HFFc6 (cell line): ENCODE data around the gene SRMS. TPM values are rescaled to one million over a fixed set of nuclear protein-coding genes. Genes with fewer than 3 reads are reported as not detected.

Experiments used
- DNase-seq: peaks from one replicate; pipeline ENCODE4 v3.0.0-alpha.2; 2018
- H3K27ac Mint-ChIP-seq: 2 replicates; pipeline ENCODE4 v1.8.0; 2020; ENCODE audit warnings: mild to moderate bottlenecking, mixed read lengths
- H3K27me3 Mint-ChIP-seq: 2 replicates; pipeline ENCODE4 v1.8.0; 2021; ENCODE audit warnings: mild to moderate bottlenecking, moderate library complexity, mixed read lengths; ENCODE audit not compliant: insufficient read depth
- H3K36me3 Mint-ChIP-seq: 2 replicates; pipeline ENCODE4 v1.8.0; 2021; ENCODE audit warnings: low read depth, mixed read lengths
- H3K4me1 Mint-ChIP-seq: 2 replicates; pipeline ENCODE4 v1.8.0; 2020; ENCODE audit warnings: low read depth, mixed read lengths
- H3K4me3 Mint-ChIP-seq: 2 replicates; pipeline ENCODE4 v1.8.0; 2020; ENCODE audit warnings: mild to moderate bottlenecking, moderate library complexity, mixed read lengths
- H3K9me3 Mint-ChIP-seq: 2 replicates; pipeline ENCODE4 v1.8.0; 2020; ENCODE audit warnings: mild to moderate bottlenecking, mixed read lengths
- total RNA-seq, 6 experiments: library from RNA; stranded (reverse); fragmentation: NEBNext Ultra II Directional; extraction: Animal tissue kit (Norgen Biotek cat#: 25700); gene quantifications; 2 replicates in 1 of 6; 3 replicates in 5 of 6; pipeline ENCODE4 v1.2.3, GENCODE V29; 2021
- TF ChIP-seq, protein P1 (sequence below): fragments of 200-600 bp; sonication (generic); IDR thresholded peaks from 2 replicates; pipeline ENCODE4 v1.5.0; 2021; ENCODE audit warnings: antibody characterized with exemption, mild to moderate bottlenecking

Gene SRMS
- total RNA-seq, 6 experiments from 2014 or later: not detected

DNA sequence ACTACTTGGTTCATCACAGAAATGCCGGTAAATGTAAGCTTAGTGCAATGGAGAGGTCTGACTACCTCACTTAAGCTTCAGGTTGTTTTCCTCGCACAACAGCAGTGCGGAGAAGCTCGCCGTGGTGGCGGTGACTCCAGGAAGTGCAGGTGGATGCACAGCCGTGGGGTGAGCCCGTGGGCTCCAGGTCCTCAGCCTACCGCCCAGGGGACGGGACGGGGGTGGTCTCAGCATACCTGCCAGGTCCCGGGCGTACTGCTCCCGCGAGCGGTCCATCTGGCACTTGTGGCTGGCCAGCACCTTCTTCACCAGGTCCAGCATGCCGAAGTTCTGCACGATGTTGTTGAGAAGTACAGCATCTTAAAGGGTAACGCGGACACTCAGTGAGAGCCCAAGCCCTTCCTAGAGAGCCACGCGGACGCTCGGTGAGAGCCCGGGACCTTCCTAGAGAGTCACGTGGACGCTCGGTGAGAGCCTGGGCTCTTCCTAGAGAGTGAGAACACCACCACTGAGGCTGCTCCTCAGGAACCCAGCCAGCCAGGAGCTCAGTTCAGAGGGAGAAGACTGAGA, 44.3 kb upstream of the SRMS start:
- Mint-ChIP-seq H3K27ac (no peak overlapping the region), H3K4me3 (no peak overlapping the region), H3K27me3 (no peaks in the 10 kb centered on the region; the same call in none of the 2 replicates), H3K9me3 (no peaks in the 10 kb centered on the region), H3K4me1 (peaks cover 12% of the 10 kb centered on the region; the same call in 1 of the 2 replicates), H3K36me3 (peaks cover 15% of the 10 kb centered on the region)
- TF ChIP-seq, protein P1, sequence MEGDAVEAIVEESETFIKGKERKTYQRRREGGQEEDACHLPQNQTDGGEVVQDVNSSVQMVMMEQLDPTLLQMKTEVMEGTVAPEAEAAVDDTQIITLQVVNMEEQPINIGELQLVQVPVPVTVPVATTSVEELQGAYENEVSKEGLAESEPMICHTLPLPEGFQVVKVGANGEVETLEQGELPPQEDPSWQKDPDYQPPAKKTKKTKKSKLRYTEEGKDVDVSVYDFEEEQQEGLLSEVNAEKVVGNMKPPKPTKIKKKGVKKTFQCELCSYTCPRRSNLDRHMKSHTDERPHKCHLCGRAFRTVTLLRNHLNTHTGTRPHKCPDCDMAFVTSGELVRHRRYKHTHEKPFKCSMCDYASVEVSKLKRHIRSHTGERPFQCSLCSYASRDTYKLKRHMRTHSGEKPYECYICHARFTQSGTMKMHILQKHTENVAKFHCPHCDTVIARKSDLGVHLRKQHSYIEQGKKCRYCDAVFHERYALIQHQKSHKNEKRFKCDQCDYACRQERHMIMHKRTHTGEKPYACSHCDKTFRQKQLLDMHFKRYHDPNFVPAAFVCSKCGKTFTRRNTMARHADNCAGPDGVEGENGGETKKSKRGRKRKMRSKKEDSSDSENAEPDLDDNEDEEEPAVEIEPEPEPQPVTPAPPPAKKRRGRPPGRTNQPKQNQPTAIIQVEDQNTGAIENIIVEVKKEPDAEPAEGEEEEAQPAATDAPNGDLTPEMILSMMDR: no peak
- DNase-seq: no peak

DNA sequence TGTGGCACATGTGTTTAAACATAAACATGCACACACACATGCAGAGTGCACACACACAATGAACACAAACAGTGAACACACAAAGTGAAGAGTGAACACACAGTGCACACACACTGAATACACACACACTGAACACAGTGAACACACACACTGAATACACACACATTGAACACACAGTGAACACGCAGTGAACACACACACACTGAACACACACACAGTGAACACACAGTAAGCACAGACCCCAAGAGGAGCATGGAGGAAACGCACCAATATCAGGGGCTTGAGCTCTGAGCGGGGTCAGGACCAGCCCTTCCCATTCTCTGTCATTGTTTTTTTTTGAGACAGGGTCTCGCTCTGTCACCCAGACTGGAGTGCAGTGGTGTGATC, 43.6 kb upstream of the SRMS start:
- H3K9me3 Mint-ChIP-seq: no peaks in the 10 kb centered on the region
- H3K4me3 Mint-ChIP-seq: no peak overlapping the region
- H3K27ac Mint-ChIP-seq: no peak overlapping the region
- H3K36me3 Mint-ChIP-seq: peaks cover 15% of the 10 kb centered on the region
- no peak for DNase-seq
- H3K27me3 Mint-ChIP-seq: no peaks in the 10 kb centered on the region; the same call in none of the 2 replicates
- TF ChIP-seq, protein P1: no peak
- H3K4me1 Mint-ChIP-seq: peaks cover 12% of the 10 kb centered on the region; the same call in 1 of the 2 replicates

GRCh38 chr20:63590218-63591146, 42.9 kb upstream of the SRMS start:
- Mint-ChIP-seq H3K4me3 (no peak overlapping the region), H3K27ac (no peak overlapping the region), H3K4me1 (peaks cover 12% of the 10 kb centered on the region; the same call in 1 of the 2 replicates), H3K36me3 (peaks cover 15% of the 10 kb centered on the region), H3K9me3 (no peaks in the 10 kb centered on the region), H3K27me3 (no peaks in the 10 kb centered on the region; the same call in none of the 2 replicates)
- DNase-seq: no peak
- TF ChIP-seq, protein P1: no peak

DNA sequence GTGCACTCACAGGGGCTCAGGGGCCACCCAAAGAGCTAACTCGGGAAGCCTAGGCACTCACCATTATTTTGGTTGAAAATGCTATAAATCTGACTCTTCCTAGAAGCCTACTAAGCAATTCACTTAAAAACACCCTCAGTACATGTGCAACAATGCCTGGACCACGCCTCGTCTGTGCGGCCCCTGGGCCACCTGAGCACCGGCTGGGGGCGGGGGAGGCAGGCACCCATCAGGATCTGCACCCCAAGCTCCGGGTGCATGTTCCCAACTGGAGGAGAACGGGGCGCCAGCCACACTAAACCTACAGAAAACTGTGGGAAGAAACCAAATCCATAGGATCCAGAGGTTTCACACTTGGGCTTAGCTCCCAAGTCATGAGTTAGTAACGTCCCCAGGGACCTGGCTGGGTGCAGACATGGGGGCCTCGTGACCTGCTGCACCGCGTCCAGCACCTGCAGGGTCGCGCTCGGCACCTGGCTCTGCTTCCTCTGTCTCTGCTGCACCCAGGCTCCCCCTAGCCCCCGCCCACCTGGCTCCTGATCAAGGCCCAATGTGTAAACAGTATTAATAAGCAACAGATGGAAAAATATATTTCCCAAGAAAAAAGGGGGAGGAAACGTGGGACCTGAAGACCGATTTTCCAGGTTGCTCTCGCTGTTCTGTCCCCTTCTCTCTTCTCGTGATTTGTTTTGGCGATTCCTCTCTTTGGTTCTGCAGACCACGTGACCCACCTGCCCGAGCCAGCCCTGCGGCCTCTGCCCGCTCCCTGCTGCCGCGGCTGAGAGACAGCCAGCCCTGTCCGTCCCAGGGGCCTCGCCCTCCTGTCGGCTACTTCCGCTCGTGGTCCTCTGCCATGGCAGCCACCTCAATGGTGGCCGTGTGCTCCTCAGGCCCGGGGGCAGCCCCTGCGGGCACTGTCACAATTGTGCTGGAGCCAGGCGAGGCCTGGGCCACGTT, 42.0 kb upstream of the SRMS start:
- Mint-ChIP-seq H3K4me1 (peaks cover 8% of the 10 kb centered on the region; the same call in 1 of the 2 replicates), H3K27me3 (no peaks in the 10 kb centered on the region; the same call in none of the 2 replicates), H3K36me3 (peaks cover 15% of the 10 kb centered on the region), H3K9me3 (no peaks in the 10 kb centered on the region), H3K27ac (no peak overlapping the region), H3K4me3 (no peak overlapping the region)
- no peak for DNase-seq
- TF ChIP-seq, protein P1: no peak

- no peaks in the 10 kb centered on the region for H3K9me3 Mint-ChIP-seq
- peaks cover 15% of the 10 kb centered on the region for H3K36me3 Mint-ChIP-seq
- H3K4me3 Mint-ChIP-seq: no peak overlapping the region
- no peak overlapping the region for H3K27ac Mint-ChIP-seq
- no peaks in the 10 kb centered on the region; the same call in none of the 2 replicates for H3K27me3 Mint-ChIP-seq
- TF ChIP-seq, protein P1: no peak
- no peaks in the 10 kb centered on the region for H3K4me1 Mint-ChIP-seq
- DNase-seq: no peak
Measured at GRCh38 chr20:63588641-63589041, 41.1 kb upstream of the SRMS start.
